Globus pallidus (tissue), 1 donor: Measurements from ENCODE around the gene EBNA1BP2.
"Not testable (repeated sequence)": the region's sequence is repeated elsewhere in the genome, so short reads cannot be mapped to it uniquely, and the experiment has no call there.

ENCODE experiments used
- DNase-seq: peaks from one replicate; pipeline ENCODE4 v3.0.0-alpha.2; 2015; ENCODE audit warnings: low spot score

EBNA1BP2 gene

DNA sequence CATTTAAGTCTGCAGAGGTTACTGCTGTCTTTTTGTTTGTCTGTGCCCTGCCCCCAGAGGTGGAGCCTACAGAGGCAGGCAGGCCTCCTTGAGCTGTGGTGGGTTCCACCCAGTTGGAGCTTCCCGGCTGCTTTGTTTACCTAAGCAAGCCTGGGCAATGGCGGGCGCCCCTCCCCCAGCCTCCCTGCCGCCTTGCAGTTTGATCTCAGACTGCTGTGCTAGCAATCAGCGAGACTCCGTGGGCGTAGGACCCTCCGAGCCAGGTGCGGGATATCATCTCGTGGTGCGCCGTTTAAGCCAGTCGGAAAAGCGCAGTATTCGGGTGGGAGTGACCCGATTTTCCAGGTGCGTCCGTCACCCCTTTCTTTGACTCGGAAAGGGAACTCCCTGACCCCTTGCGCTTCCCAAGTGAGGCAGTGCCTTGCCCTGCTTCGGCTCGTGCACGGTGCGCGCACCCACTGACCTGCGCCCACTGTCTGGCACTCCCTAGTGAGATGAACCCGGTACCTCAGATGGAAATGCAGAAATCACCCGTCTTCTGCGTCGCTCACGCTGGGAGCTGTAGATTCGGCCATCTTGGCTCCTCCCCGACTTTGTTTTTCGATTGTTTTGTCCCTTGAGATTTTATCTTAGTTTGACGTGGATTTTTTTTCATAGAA lies 52.0 kb downstream of the EBNA1BP2 start:
- DNase-seq = not testable (repeated sequence)
